Activated T-cell treated with anti-CD3 and anti-CD28 coated beads for 1 hour (primary cell): Measurements from ENCODE around the gene ERC2.
"Not testable (repeated sequence)": the region's sequence is repeated elsewhere in the genome, so short reads cannot be mapped to it uniquely, and the experiment has no call there.

Source experiments
- DNase-seq: peaks from one replicate; pipeline ENCODE4 v3.0.0-alpha.2; 2020; ENCODE audit warnings: low read depth

Gene ERC2

DNA sequence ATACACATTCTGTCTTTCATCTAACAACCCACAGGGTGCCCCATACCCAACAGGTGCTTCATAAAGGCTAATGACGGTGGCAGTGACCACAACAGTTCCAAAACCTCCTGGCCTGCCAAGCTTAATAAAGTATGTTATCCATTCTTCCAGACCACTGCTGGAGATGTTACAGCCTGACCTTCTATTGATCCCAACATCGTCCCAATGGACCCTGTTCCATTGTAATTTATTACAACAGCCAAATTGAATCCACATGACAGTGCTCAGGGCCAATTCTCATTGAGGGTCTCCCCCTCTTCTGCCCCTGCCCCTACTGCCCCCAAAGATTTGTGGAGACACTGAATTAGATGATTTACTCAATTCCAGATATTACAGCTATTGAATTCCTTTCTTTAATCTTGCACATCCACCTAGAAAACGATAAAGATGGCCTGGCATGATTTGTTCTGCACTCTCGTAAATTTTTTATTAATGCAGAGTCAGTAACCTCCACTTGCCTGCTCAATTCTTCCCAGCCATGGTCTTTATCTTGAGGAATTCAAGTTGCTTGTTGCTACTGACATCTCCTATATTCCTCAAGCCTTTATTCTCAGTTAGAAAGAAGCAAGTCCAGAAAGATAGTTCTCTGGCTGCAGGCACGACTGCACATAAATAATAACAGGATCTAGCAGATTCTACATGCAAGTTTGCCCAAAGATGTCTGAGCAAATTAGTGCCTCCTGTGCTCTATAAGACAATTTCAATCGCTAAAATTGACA is 407.6 kb downstream of the ERC2 start:
- DNase-seq = no peak

DNA sequence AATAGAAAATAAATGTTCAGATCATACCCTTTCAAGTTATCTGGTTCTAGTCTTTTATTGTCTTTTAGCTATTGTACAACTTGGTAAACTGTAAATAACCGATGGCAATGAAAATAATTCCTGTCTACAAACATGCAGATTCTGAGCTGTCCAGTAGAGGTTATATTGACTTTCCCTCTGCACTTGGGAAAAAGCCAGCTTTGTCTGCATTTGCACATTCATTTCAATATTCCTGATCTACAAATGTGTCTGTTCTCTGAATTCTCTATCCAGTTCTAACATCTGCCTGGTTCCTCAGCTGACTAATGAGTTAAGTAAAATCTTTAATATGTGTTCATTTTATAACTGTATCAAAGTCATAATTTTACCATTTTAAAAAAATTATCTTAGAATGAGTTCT is 408.5 kb downstream of the ERC2 start:
- no peak for DNase-seq

DNA sequence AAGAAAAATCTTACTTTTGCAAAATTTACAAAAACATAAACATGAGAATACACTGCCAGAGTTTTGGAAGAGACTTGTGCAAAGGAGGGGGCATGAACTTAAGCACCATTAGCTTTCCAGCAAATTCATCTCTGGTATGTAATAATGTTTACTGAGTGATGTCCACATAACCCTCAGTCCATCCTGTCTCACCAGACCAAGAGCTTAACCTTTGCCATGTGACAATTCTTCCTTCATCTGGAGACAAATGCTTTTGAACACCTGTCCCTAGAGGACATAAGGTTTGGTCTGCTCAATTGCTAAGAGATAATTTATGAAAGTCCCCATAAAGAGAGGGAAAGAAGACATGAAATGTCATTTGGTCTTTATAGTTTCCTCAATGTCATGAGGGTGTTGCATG is 412.3 kb downstream of the ERC2 start:
- DNase-seq = no peak

DNA sequence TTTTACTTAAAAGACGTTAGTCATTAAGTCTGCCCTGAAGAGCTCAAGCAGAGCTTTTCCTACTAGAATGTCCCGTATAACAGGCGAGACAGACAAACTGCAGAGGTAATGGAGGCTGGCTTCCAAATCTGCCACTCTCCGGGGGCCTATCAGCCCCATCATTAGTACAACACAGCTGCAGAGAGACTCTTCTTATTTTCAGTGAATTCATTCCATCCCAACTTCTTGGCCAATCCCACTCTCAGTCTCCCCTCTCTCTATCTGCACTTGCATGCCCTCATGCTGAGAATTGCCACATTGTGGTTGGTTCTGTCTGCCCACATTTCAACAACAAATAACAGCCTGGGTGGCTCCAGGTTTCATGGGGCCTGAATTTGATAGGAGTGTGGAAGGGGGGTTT is 412.7 kb downstream of the ERC2 start:
- no peak for DNase-seq

DNA sequence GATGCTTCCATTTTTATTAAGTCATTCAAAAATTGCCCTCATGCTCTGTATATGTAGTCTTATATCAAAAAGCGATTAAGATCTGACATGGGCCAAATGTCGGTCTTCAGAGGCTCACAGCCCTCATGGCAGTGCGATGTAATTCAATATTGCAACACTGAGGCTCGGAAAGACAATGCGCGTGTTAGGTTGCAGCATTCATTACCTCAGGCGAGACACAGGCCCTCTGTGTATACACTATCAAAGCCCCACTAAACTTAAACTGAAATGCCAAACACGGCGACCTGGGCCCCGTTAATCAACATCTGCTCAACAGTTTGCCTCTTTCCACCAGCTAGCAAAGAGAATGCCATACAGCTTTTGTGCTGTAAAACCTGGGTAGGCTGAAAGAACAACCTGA is 413.4 kb downstream of the ERC2 start:
- DNase-seq = no peak

DNA sequence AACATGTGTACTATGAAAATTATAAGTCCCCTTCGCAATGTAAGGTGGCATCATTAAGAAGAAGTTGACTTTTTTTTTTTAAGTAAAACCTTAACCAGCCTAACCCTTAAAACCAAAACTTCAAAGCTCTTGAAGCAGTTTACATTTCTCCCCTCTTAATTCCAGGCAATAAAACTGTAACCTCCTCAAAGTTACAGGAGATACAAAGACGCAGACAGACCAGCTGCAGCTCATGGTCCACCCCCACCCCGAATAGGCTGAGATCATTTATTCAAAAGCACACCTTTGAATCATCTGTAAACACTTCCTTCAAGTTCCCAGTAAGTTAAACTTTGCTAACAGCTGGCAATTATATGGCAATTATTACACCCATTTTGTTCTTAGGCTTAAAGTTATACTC is 414.5 kb downstream of the ERC2 start:
- DNase-seq = no peak

DNA sequence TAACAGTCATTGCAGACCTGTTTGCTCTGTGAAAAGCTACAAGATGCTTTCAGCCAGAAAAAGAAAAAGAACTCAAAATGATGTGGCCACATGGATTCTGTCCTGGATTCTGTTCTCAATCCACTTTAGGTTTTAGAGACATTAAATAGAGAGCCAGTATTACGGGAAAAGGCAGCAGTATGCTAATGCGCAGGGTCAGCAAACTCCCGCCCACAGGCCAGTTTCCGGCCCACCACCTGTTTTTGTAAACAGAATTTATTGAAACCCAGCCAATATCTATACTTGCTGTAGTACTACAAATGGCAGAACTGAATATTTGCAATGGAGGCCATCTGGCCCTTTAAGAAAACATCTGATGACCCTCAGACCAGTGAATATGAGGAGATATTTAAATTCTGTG is 416.1 kb downstream of the ERC2 start:
- DNase-seq = no peak

DNA sequence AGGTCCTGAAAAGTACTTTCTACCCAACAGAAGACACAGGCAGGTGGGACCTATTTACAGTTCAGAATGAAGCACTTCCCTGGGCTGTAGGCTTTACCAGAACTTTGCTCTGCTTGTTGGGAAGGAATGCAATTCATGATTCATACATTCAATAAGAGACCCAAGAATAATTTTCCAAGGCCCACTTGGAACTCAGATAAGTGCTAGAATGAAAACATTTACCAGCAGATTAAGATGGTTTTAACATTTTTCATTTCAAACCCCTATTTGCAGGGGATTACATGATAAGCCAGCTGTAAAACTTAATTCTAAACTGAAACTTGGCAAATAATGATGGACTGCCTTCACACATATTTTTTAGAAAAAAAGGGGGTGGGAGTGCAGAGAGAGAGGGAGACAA is 417.2 kb downstream of the ERC2 start:
- DNase-seq = no peak

DNA sequence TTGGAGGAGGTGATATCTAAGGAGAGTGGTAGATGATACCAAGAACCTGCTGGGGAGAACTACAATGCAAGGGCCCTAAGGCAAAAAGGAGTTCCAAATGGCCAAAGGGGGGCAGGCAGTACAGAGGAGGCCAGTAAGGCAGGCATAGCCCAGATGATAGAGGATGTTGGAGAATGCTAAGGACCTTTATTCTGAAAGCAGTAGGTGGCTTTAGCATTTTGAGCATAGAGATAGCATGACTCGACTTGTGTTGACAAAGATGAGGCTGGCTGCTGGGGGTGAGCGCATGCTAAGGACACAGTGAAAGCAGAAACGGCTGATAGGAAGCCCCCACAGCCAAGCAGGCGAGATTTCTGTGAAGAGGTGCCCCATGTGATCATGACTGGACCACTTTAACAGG is 419.3 kb downstream of the ERC2 start:
- no peak for DNase-seq

DNA sequence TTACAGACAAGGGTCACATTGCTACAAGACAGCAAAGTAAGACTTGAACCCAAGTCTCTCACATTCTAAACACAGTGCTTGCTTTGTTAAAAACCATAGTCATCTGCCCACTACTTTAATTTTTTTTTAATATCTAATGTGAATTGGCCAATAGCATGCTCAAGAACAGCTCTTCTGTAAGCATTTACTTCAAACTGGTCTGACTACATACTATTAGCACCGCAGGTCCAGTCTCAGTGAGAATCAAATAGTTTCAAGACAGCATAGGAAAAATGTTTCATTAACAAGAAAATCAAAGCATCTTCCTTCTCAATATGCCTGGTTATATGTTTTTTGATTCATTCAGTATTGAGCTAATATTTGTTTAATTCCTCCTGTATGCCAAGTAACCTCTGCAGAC is 419.9 kb downstream of the ERC2 start:
- DNase-seq = no peak

DNA sequence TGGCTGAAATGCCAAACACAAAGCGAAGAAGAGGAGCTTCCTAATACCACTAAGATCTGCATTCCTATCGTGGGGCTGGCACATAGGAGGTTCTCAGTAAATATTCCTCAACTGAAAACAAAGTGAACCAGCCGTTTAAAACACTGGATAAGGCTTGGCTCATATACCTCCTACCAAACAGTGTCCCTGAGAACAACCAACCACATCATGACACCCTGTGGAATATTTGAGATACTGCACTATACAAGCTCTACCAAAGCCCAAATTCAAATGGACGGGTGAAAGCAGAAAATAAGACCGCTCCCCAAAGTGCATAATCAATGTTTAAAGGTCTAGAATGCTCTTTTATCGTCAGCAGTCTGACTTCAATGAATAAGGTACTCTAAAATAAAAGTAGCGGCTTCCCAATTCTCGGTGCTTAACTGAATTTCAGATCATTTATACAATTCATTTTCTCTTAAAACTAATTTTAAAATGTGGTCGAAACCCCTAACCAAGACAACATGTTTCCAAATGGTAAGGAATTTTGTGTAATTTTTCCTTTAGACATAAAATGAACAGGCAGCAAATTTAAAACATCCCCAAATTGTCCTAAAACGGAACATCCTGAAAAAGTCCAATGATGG is 425.8 kb downstream of the ERC2 start:
- DNase-seq = no peak

DNA sequence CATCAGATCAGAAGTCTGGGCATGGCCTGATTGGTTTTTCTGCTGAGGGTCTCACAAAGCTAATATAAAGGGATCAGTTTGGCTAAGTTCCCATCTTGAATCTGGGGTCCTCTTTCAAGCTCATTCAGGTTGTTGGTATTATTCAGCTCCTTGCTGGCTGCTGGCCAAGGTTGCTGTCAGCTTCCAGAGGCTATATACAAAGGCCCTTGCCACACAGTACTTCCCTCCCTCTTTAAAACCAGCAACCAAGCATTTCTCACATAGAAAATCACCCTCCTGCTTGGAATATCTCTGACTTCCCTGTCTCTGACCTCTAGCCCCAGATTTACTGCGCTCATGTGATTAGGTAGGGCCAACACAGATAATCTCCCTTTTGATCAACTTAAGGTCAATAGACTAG is 442.9 kb downstream of the ERC2 start:
- no peak for DNase-seq

DNA sequence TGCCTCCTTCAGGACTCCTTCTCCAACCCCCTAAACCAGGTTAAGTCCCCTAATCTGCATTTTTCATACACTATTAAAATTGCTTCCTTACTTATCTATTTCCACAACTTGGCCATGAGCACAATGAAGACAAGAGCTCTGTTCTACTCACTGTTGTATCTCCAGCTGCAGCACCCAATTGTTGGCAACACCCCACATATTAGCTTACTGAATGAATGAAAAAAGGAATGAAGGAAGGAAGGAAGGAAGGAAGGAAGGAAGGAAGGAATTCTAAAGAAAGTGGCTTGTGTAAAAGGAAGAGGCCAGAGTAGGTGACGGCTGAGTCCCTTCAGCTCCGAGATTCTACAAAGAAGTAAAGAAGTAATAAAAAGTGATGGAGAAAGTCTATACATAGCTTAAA is 444.7 kb downstream of the ERC2 start:
- DNase-seq = no peak

DNA sequence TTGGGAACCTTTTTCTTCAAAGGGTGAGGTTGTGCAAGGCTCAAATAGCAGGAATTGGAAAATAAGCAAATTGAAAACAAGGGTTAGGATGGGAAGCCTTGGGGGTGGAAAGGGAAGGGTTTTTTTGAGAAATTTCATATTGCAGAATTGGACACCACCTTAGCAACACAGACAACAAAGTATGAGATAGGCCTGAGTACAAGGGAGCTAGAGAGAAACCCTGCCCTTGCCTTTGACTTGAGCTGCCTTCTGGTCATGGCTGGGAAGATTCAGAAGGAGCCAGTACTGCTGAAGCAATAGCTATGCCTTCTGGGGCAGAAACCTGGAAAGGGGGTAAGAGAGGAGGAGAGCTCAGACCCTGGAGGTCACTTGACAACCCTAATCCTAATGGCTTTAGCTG is 445.6 kb downstream of the ERC2 start:
- no peak for DNase-seq

DNA sequence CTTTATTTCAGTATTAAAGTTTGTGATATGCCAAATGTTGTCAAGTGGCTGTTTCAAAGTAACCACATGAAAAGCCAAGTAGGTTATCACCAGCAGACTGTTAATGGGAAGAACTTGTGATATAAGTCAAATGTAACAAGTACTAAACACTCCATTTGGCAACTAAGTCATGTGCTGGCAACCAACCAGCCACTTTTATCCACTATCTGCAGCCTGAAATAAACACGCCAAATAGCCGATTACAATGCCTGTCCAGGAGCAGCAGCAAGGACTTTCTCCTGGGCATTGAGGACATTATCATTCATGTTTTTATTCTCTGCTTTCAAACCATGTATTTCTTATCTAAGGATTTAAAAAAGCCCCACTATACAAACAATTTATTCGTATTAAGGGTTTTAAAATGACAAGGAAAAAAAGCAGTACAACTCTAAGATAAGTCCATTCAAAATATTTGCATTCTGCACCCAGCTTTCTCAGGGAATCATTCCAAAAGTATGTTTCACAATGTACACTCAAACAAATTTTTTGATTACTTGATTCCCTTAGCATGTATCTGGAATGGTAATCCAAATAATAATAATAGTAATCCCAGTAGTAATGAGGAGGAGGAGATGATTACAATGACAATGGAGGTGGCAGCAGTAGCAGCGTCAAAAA is 448.6 kb downstream of the ERC2 start:
- no peak for DNase-seq

DNA sequence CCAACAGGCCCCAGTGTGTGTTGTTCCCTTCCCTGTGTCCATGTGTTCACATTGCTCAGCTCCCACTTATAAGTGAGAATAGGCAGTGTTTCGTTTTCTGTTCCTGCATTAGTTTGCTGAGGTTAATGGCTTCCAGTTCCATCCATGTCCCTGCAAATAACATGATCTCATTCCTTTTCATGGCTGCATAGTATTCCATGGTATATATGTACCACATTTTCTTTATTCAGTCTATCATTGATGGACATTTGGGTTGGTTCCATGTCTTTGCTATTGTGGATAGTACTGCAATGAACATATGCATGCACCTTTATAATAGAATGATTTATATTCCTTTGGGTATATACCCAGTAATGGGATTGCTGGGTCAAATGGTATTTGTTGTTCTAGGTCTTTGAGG is 452.9 kb downstream of the ERC2 start:
- DNase-seq = not testable (repeated sequence)

DNA sequence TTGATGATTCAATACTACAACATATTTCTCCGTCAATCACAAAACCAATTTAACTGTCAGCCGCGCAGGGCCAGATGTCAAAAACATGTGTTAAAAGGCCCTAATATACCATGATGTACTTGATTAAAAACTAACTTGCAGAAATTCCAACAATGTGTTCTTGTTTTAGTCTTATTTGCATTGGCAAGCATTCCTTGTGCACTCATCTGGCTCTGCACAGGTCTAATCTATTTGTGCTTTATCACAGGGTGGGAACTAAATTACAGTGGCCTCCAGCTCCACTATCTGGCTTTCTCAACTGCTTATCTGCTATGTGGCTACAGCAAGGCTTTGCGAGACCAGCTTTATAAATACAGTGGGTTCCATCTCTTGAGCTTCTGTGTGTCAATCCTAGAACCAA is 455.5 kb downstream of the ERC2 start:
- DNase-seq = no peak

DNA sequence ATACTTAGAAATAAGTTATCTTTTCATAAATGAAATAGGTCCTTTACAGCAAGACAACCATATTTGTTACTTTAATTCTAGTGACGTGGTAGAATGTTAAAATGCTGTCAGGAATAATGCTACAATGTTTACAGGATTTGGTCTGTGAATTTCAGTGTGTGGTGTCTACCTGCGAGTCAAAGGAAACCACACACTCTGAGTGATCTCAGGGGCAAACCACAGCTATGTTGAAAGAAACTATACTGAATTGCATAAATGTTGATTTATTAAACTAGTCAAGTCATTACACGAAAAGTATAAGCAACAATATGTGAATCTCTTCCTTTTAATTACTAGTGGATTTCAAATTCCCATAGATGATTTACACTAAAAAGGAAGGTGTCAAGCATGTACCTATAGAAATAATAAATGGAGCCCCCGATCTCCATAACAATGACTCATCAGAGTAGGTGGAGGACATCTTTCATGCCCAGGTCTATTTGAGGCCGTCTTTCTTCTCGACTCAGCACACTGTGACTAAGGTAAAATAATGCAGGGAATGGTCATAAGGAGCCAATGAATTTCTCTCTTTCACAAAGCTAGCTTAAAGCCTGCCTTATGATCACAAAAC is 463.0 kb downstream of the ERC2 start:
- DNase-seq = no peak

DNA sequence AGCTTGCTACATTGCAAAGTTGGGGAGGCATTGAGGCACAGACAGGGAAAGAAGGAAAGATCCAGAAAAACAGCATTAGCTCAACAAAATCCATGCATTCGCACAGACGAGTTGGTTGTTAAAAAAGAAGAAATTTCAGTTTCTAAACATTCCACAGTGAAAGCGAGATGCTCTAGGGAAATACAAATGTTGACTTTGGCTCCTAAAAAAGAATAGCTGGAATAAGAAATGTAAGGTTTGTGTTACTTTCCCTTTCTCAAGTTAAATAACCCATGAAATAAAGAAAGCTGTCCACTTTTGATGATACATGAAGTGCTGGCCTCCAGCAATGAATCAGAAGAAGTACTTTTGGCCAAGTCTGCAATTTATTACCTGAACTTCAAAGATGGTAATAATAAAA is 465.1 kb downstream of the ERC2 start:
- DNase-seq = no peak

DNA sequence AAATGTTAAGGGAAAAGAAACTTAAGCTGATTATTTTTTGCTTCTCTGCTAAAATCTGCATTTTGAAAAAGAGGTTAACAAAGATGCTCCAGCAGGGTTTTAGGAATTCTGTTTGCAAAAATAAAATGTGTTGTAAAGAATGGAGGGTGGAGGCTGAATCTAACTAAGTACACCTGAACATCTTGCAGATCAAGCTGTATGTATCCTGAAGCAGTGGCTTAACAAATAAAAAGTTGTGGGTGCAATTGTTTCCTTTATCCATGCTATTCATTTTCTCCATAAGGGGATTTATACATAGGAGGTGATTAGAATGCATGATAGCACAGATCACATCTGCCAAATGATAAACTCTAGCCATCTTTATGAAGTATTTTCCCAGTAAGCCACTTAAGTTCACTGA is 466.3 kb downstream of the ERC2 start:
- DNase-seq = no peak

DNA sequence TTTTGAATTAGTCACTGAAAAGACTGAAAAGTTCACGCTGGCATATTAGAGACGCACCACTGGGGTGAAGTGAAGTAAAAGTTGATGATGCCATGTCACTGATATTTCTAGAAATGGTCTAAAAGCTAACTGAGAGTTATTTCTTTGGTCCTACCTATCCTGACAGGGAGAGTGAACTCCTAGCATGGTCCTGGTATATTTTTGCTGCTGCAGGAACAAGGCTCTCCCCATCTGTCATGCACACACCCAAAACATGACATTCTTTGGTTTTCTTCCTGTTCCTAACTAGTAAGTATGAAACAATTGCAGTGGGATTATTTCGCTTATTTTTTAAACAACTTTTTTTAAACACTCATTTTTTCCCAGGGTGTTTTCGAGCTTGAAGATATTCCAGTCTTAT is 466.7 kb downstream of the ERC2 start:
- no peak for DNase-seq

DNA sequence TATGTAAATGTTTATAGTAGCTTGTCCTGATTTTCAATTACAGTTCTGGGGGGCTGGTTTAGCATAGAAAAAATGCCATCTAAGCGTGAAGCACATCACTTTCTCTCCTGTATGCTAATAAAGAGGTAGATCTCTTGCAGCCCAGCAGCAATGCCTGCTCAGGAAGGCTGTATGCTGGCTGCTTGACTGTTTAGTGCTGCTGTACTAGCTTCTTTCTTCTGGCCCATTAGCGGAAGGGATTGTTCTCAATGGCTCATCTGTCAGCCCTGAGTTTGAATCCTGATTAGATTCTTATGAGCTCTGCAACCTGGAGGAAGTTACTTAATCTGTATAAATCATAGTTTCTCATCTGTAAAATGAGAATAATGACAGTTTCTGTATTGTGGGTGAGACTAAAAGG is 478.9 kb downstream of the ERC2 start:
- no peak for DNase-seq

DNA sequence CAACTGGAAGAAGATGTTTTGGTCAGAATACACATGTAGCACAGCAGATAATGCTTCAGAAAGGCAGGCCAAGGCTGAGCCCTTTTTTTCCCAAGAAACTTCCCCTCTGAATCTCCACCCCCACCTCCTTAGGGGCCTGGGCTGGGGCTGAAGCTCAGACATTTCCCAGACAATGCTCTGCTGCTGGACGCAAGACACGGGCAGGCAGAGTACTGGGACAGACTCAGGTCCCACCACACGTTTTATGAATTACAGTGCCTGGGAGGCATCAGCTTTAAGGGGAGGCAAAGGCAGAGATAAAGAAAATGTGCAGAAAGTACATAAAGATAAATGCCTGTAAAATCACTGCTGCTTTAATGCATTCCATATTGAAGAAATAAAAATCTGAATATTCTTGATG is 479.4 kb downstream of the ERC2 start:
- no peak for DNase-seq
